A673 (cell line): ENCODE measurements around the gene GXYLT1.

Experiments
- CTCF ChIP-seq: fragments of 300-800, 200-600 bp; sonication (generic); conservative IDR thresholded peaks from 2 replicates; pipeline ENCODE4 v1.5.1; 2017; ENCODE audit warnings: low read depth, mild to moderate bottlenecking, antibody characterized with exemption, low read length, moderate library complexity, mixed read lengths
- EZH2 ChIP-seq: fragments of 200-600 bp; sonication (generic); IDR thresholded peaks from 2 replicates; pipeline ENCODE4 v1.6.1; 2017; ENCODE audit warnings: borderline replicate concordance, low read depth, mild to moderate bottlenecking, mixed read lengths, antibody characterized with exemption, low read length; ENCODE audit not compliant: poor library complexity, severe bottlenecking

GRCh38 chr12:42140901-42141300 is 3.8 kb downstream of the GXYLT1 start:
- TF ChIP-seq CTCF: no peak
- TF ChIP-seq EZH2: no peak
